ENCODE measurements around the gene SLC15A4. TPM values are rescaled to one million over a fixed set of nuclear protein-coding genes. Genes with fewer than 3 reads are reported as not detected.

SLC15A4 gene
- total RNA-seq, 4 donors from 2014 or later, result 25.4 to 37.0 (median 32.3) TPM

DNA sequence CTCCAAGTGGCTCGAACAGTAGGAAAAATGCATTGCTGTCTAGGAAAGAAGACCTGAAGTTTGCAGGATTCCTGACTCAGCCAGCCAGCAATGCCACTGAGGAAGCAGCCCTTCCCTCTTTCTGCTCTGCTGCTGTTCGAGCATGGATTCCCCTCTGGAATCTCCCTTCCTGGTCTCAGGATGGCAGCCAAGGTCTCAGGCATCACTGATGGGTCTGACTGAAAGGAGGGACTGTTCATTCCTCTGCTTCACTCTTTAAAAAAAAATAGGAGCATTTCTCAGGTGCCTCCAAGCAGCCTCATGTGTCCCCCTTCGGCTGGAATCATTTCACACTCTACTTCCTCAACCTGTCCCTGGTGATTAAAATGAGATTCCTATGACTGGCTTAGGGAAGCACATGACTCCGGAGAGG lies 62.4 kb downstream of the SLC15A4 start:
- TF ChIP-seq, protein P1, sequence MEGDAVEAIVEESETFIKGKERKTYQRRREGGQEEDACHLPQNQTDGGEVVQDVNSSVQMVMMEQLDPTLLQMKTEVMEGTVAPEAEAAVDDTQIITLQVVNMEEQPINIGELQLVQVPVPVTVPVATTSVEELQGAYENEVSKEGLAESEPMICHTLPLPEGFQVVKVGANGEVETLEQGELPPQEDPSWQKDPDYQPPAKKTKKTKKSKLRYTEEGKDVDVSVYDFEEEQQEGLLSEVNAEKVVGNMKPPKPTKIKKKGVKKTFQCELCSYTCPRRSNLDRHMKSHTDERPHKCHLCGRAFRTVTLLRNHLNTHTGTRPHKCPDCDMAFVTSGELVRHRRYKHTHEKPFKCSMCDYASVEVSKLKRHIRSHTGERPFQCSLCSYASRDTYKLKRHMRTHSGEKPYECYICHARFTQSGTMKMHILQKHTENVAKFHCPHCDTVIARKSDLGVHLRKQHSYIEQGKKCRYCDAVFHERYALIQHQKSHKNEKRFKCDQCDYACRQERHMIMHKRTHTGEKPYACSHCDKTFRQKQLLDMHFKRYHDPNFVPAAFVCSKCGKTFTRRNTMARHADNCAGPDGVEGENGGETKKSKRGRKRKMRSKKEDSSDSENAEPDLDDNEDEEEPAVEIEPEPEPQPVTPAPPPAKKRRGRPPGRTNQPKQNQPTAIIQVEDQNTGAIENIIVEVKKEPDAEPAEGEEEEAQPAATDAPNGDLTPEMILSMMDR (IDR thresholded peaks at IDR 0.05), result no peak
- no peak for TF ChIP-seq POLR2A (IDR thresholded peaks at IDR 0.05)
- no peak for DNase-seq
- peaks cover 0 to 3% (median 0%) of the 10 kb centered on the region in 4 donors for H3K9me3 ChIP-seq
- no peaks in the 10 kb centered on the region for H3K4me1 ChIP-seq
- no peaks in the 10 kb centered on the region for H3K36me3 ChIP-seq
- H3K27ac ChIP-seq, result no peak overlapping the region
- H3K27me3 ChIP-seq, result no peaks in the 10 kb centered on the region
- no peak overlapping the region for H3K4me3 ChIP-seq

DNA sequence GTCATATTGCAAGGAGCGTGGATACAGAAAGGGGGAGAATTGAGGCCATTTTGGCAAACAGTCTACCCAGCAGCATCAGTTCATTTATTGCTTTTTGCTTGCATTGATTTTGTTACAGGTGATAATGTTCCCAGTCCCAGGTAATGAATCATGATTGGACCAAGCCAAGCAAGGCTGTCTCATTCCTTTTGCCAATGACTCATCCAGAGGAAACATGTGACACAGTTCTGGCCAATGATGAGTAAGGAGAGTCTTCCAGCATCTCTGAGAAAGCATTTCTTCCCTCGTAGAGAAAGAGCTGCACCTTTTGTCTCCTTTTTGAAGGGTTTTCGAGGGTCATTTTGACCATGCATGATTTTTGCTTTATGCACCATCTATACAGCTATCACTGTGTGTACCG lies 68.2 kb downstream of the SLC15A4 start:
- Histone ChIP-seq H3K9me3 (peaks cover 0 to 4% (median 0%) of the 10 kb centered on the region in 4 donors), H3K4me1 (no peaks in the 10 kb centered on the region), H3K27me3 (no peaks in the 10 kb centered on the region), H3K4me3 (no peak overlapping the region), H3K27ac (no peak overlapping the region), H3K36me3 (no peaks in the 10 kb centered on the region)
- DNase-seq, result no peak
- TF ChIP-seq POLR2A (IDR thresholded peaks at IDR 0.05), result no peak
- TF ChIP-seq, protein P1 (IDR thresholded peaks at IDR 0.05), result no peak

DNA sequence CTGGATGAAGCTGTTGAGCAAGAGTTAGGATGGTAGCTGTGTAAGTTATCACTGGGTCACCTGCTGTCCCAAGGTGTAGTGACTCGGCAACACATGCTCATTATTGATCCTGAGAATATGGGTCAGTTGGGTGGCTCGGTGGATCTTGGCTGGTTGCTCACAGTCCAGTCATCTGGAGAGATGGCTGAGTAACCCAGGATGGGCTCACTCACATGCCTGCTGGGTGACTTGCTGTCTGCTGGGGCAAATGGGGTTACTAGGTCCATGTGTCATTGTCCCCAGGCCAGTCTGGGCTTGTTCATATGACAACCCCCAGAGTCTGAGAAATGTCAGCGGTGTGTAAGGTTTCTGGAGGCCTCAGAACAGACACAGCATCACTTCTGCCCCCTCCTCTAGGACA lies 69.5 kb downstream of the SLC15A4 start:
- H3K27ac ChIP-seq, result no peak overlapping the region
- DNase-seq, result no peak
- H3K36me3 ChIP-seq, result no peaks in the 10 kb centered on the region
- peaks cover 0 to 4% (median 0%) of the 10 kb centered on the region in 4 donors for H3K9me3 ChIP-seq
- H3K27me3 ChIP-seq, result no peaks in the 10 kb centered on the region
- TF ChIP-seq, protein P1 (IDR thresholded peaks at IDR 0.05), result no peak
- no peak for TF ChIP-seq POLR2A (IDR thresholded peaks at IDR 0.05)
- H3K4me1 ChIP-seq, result no peaks in the 10 kb centered on the region
- H3K4me3 ChIP-seq, result no peak overlapping the region

DNA sequence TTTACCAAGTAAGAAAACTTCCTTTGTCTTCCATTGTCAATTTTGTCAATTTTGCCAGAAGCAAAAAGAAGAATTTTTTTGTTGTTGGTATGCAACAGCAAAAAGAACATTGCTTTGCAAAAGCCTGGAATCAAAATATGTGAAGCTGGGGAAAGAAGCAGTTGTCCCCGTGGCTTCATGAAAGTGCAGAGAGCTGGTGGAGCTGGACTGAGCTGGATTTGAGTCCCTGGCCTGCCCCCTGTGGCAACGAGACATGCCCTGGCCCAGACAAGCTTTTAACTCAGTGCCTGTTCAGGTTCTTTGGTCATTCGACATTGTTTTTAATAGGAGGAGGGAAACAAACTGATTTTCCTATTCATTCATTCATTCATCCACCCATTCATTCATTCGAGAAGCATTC lies 70.3 kb downstream of the SLC15A4 start:
- peaks cover 0 to 4% (median 0%) of the 10 kb centered on the region in 4 donors for H3K9me3 ChIP-seq
- H3K4me3 ChIP-seq, result no peak overlapping the region
- DNase-seq, result no peak
- H3K4me1 ChIP-seq, result no peaks in the 10 kb centered on the region
- no peak for TF ChIP-seq POLR2A (IDR thresholded peaks at IDR 0.05)
- TF ChIP-seq, protein P1 (IDR thresholded peaks at IDR 0.05), result no peak
- no peaks in the 10 kb centered on the region for H3K36me3 ChIP-seq
- H3K27ac ChIP-seq, result no peak overlapping the region
- no peaks in the 10 kb centered on the region for H3K27me3 ChIP-seq

DNA sequence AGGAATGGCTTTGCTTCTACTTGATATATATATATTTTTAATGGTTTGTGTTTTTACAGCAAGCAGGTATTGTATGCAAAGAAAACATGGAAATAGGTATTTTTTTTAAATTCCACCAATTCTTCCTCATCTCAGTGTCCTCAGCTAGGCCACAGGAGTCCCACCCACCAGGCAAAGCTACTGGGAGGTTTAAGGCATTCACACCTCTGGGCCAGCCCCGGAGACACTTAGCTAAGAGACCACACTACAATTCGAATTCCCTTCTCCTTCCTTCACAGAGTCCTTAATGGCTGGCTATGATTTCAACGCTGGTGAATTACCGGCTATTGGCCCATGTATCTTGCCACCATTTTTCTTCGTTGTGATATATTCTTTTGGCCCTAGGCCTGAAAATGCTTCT lies 71.4 kb downstream of the SLC15A4 start:
- Histone ChIP-seq H3K4me3 (no peak overlapping the region), H3K27ac (no peak overlapping the region), H3K9me3 (peaks cover 0 to 4% (median 0%) of the 10 kb centered on the region in 4 donors), H3K36me3 (no peaks in the 10 kb centered on the region), H3K4me1 (no peaks in the 10 kb centered on the region), H3K27me3 (no peaks in the 10 kb centered on the region)
- no peak for TF ChIP-seq POLR2A (IDR thresholded peaks at IDR 0.05)
- TF ChIP-seq, protein P1 (IDR thresholded peaks at IDR 0.05), result no peak
- DNase-seq, result no peak

DNA sequence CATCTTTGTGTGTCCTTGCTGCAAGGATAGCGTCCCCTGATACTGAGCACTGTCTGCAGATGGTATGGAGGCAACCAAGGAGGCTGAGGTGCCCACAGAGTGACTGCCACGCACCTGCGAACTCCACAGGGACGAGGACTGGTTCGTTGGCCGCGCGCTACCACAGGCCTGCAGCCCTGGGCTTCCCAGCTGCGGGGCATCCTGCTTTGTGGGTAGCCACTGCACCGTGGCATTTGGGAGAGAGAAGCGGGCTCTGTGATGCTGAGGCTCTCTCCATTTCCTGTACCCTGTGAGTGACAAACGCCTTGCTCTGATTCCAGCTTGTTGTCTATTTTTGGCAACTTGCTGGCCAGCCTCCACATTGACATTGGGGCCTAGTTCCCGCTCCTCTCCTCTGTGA lies 76.3 kb downstream of the SLC15A4 start:
- Histone ChIP-seq H3K27me3 (no peaks in the 10 kb centered on the region), H3K4me1 (no peaks in the 10 kb centered on the region), H3K27ac (no peak overlapping the region), H3K4me3 (no peak overlapping the region), H3K36me3 (no peaks in the 10 kb centered on the region), H3K9me3 (no peaks in the 10 kb centered on the region)
- TF ChIP-seq POLR2A (IDR thresholded peaks at IDR 0.05), result no peak
- TF ChIP-seq, protein P1 (IDR thresholded peaks at IDR 0.05), result no peak
- no peak for DNase-seq

All from Peyer's patch (tissue), 4 donors.